Sigmoid colon (tissue), 4 donors: ENCODE results near the gene ZNF831.

Experiments used
- EP300 ChIP-seq, 4 donors: sonication (generic); formaldehyde crosslinking; IDR thresholded peaks; one replicate each; pipeline ENCODE4 v1.6.1; 2017; ENCODE audit warnings: antibody characterized with exemption in 4 of 4
- POLR2A ChIP-seq, 2 donors: fragments of 450-650 bp; IDR thresholded peaks; one replicate each; pipeline ENCODE4 v1.6.1; 2016; ENCODE audit warnings: antibody characterized with exemption in 2 of 2, mild to moderate bottlenecking in 2 of 2, moderate library complexity in 2 of 2
- POLR2AphosphoS5 ChIP-seq, 4 donors: sonication (generic); formaldehyde crosslinking; IDR thresholded peaks; one replicate each; pipeline ENCODE4 v1.6.1; 2017; ENCODE audit warnings: antibody characterized with exemption in 4 of 4
- TF ChIP-seq, protein P1 (sequence below), 4 experiments: fragments of 450-650 bp in 3 of 4; fragments of 200-600 bp in 1 of 4; IDR thresholded peaks; one replicate each; pipeline ENCODE4 v1.5.1; 2016 to 2019; ENCODE audit warnings: antibody characterized with exemption in 4 of 4, mild to moderate bottlenecking in 3 of 4, moderate library complexity in 2 of 4

DNA sequence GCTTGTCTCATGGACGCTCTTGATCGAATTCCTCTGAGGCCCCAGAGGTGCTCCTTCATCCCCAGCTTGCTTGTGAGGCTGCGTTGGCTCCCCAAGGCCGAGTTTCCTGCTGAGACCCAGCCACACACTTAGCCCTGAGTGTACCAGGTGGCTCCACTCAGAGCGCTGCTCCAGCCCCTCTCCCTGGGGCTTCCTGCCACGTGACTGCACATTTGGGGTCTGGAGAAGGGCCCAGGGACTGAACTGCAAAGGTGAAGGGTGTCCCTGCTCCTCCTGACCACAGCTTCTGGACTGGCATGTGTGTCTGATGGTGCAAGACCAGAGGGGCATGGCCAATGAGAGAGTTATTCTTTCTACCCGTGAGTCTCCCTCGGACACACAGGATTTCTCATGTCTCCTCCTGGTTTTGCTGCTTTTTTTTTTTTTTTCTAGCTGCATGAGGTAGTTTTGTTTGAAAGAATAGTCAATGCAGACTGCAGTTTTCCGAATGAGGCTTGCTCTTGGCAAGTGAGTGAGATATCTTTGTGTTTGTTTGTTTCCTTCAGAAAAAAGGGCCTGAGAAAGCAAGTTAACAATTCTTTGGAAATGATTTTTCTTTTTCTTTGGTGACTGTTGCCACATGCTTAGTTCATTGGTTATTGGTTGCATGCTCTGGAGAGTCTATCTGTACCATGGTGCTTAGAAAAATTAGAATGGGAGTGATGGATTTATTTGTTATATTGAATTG, 3.1 kb upstream of the ZNF831 start:
- TF ChIP-seq POLR2AphosphoS5 (IDR thresholded peaks at IDR 0.05) (no peak), EP300 (IDR thresholded peaks at IDR 0.05) (no peak), POLR2A (IDR thresholded peaks at IDR 0.05) (no peak)
- TF ChIP-seq, protein P1, sequence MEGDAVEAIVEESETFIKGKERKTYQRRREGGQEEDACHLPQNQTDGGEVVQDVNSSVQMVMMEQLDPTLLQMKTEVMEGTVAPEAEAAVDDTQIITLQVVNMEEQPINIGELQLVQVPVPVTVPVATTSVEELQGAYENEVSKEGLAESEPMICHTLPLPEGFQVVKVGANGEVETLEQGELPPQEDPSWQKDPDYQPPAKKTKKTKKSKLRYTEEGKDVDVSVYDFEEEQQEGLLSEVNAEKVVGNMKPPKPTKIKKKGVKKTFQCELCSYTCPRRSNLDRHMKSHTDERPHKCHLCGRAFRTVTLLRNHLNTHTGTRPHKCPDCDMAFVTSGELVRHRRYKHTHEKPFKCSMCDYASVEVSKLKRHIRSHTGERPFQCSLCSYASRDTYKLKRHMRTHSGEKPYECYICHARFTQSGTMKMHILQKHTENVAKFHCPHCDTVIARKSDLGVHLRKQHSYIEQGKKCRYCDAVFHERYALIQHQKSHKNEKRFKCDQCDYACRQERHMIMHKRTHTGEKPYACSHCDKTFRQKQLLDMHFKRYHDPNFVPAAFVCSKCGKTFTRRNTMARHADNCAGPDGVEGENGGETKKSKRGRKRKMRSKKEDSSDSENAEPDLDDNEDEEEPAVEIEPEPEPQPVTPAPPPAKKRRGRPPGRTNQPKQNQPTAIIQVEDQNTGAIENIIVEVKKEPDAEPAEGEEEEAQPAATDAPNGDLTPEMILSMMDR (IDR thresholded peaks at IDR 0.05), result no peak
